HUES48 (cell line): Measurements from ENCODE around the gene ETV6.

Experiments used
- H3K27ac ChIP-seq: one replicate; pipeline ENCODE4 v1.7.0; 2013; ENCODE audit warnings: low read depth, low read length, inconsistent platforms
- H3K27me3 ChIP-seq: 2 replicates; pipeline ENCODE4 v1.6.1; 2013; ENCODE audit warnings: mild to moderate bottlenecking, low read length; ENCODE audit not compliant: control insufficient read depth, insufficient read depth
- H3K36me3 ChIP-seq: 2 replicates; pipeline ENCODE4 v1.6.1; 2013; ENCODE audit warnings: low read length; ENCODE audit not compliant: control insufficient read depth, insufficient read depth
- H3K4me1 ChIP-seq: 2 replicates; pipeline ENCODE4 v1.6.1; 2013; ENCODE audit warnings: mild to moderate bottlenecking, low read length; ENCODE audit not compliant: control insufficient read depth, insufficient read depth
- H3K4me3 ChIP-seq: 2 replicates; pipeline ENCODE4 v1.5.1; 2013; ENCODE audit warnings: mild to moderate bottlenecking, low read depth, low read length
- H3K9ac ChIP-seq: 2 replicates; pipeline ENCODE4 v1.6.1; 2013; ENCODE audit warnings: mild to moderate bottlenecking, low read depth, low read length, moderate library complexity
- H3K9me3 ChIP-seq: 2 replicates; pipeline ENCODE4 v1.6.1; 2013; ENCODE audit warnings: low read length; ENCODE audit not compliant: control insufficient read depth, insufficient read depth

Gene ETV6

GRCh38 chr12:11684393-11684792, 34.9 kb downstream of the ETV6 start:
- Histone ChIP-seq H3K4me1 (peaks cover 5% of the 10 kb centered on the region), H3K36me3 (no peaks in the 10 kb centered on the region), H3K27ac (no peak overlapping the region), H3K4me3 (no peak overlapping the region), H3K9me3 (no peaks in the 10 kb centered on the region), H3K9ac (no peak overlapping the region), H3K27me3 (no peaks in the 10 kb centered on the region)

GRCh38 chr12:11684811-11685210, 35.3 kb downstream of the ETV6 start:
- Histone ChIP-seq H3K27me3 (no peaks in the 10 kb centered on the region), H3K4me3 (no peak overlapping the region), H3K36me3 (no peaks in the 10 kb centered on the region), H3K27ac (no peak overlapping the region), H3K9me3 (no peaks in the 10 kb centered on the region), H3K9ac (no peak overlapping the region), H3K4me1 (peaks cover 5% of the 10 kb centered on the region)

GRCh38 chr12:11685316-11685715, 35.8 kb downstream of the ETV6 start:
- Histone ChIP-seq H3K9me3 (no peaks in the 10 kb centered on the region), H3K4me3 (no peak overlapping the region), H3K4me1 (peaks cover 5% of the 10 kb centered on the region), H3K9ac (no peak overlapping the region), H3K27me3 (no peaks in the 10 kb centered on the region), H3K27ac (no peak overlapping the region), H3K36me3 (no peaks in the 10 kb centered on the region)

- Histone ChIP-seq H3K36me3 (no peaks in the 10 kb centered on the region), H3K27ac (no peak overlapping the region), H3K4me1 (peaks cover 5% of the 10 kb centered on the region), H3K9me3 (no peaks in the 10 kb centered on the region), H3K4me3 (no peak overlapping the region), H3K9ac (no peak overlapping the region), H3K27me3 (no peaks in the 10 kb centered on the region)
These were observed 36.2 kb downstream of the ETV6 start for GRCh38 chr12:11685716-11686115.

- Histone ChIP-seq H3K4me1 (peaks cover 5% of the 10 kb centered on the region), H3K27me3 (no peaks in the 10 kb centered on the region), H3K27ac (no peak overlapping the region), H3K9ac (no peak overlapping the region), H3K9me3 (no peaks in the 10 kb centered on the region), H3K4me3 (no peak overlapping the region), H3K36me3 (no peaks in the 10 kb centered on the region)
These were observed 36.6 kb downstream of the ETV6 start for GRCh38 chr12:11686120-11686519.

- no peak overlapping the region for H3K9ac ChIP-seq
- no peaks in the 10 kb centered on the region for H3K27me3 ChIP-seq
- H3K4me3 ChIP-seq: no peak overlapping the region
- H3K9me3 ChIP-seq: no peaks in the 10 kb centered on the region
- H3K4me1 ChIP-seq: peaks cover 5% of the 10 kb centered on the region
- no peak overlapping the region for H3K27ac ChIP-seq
- no peaks in the 10 kb centered on the region for H3K36me3 ChIP-seq
These were observed 38.1 kb downstream of the ETV6 start for GRCh38 chr12:11687528-11687927.

- H3K4me1 ChIP-seq: peaks cover 5% of the 10 kb centered on the region
- H3K27me3 ChIP-seq: no peaks in the 10 kb centered on the region
- H3K4me3 ChIP-seq: no peak overlapping the region
- H3K36me3 ChIP-seq: no peaks in the 10 kb centered on the region
- H3K9me3 ChIP-seq: no peaks in the 10 kb centered on the region
- no peak overlapping the region for H3K27ac ChIP-seq
- no peak overlapping the region for H3K9ac ChIP-seq
These were observed 38.9 kb downstream of the ETV6 start for GRCh38 chr12:11688379-11688778.

- no peak overlapping the region for H3K27ac ChIP-seq
- no peak overlapping the region for H3K4me3 ChIP-seq
- H3K27me3 ChIP-seq: no peaks in the 10 kb centered on the region
- no peaks in the 10 kb centered on the region for H3K9me3 ChIP-seq
- H3K4me1 ChIP-seq: peaks cover 5% of the 10 kb centered on the region
- H3K36me3 ChIP-seq: no peaks in the 10 kb centered on the region
- H3K9ac ChIP-seq: no peak overlapping the region
These were observed 39.4 kb downstream of the ETV6 start for GRCh38 chr12:11688831-11689230.

- peaks cover 5% of the 10 kb centered on the region for H3K4me1 ChIP-seq
- H3K27me3 ChIP-seq: no peaks in the 10 kb centered on the region
- no peaks in the 10 kb centered on the region for H3K9me3 ChIP-seq
- H3K27ac ChIP-seq: no peak overlapping the region
- H3K36me3 ChIP-seq: no peaks in the 10 kb centered on the region
- no peak overlapping the region for H3K9ac ChIP-seq
- no peak overlapping the region for H3K4me3 ChIP-seq
These were observed 40.2 kb downstream of the ETV6 start for GRCh38 chr12:11689591-11690186.

- H3K4me1 ChIP-seq: no peaks in the 10 kb centered on the region; the same call in 1 of the 2 replicates
- H3K27ac ChIP-seq: no peak overlapping the region
- H3K9ac ChIP-seq: no peak overlapping the region
- no peaks in the 10 kb centered on the region for H3K36me3 ChIP-seq
- no peaks in the 10 kb centered on the region for H3K9me3 ChIP-seq
- no peak overlapping the region for H3K4me3 ChIP-seq
- no peaks in the 10 kb centered on the region for H3K27me3 ChIP-seq
These were observed 43.6 kb downstream of the ETV6 start for GRCh38 chr12:11693067-11693466.

GRCh38 chr12:11693601-11694000, 44.1 kb downstream of the ETV6 start:
- no peaks in the 10 kb centered on the region for H3K27me3 ChIP-seq
- no peaks in the 10 kb centered on the region for H3K36me3 ChIP-seq
- no peak overlapping the region for H3K9ac ChIP-seq
- H3K27ac ChIP-seq: no peak overlapping the region
- H3K9me3 ChIP-seq: no peaks in the 10 kb centered on the region
- no peak overlapping the region for H3K4me3 ChIP-seq
- no peaks in the 10 kb centered on the region; the same call in 1 of the 2 replicates for H3K4me1 ChIP-seq

- Histone ChIP-seq H3K27me3 (no peaks in the 10 kb centered on the region), H3K27ac (no peak overlapping the region), H3K36me3 (no peaks in the 10 kb centered on the region), H3K4me3 (no peak overlapping the region), H3K4me1 (no peaks in the 10 kb centered on the region), H3K9me3 (no peaks in the 10 kb centered on the region), H3K9ac (no peak overlapping the region)
These were observed 45.1 kb downstream of the ETV6 start for GRCh38 chr12:11694528-11694927.
